Activated CD4-positive, alpha-beta T cell treated with anti-CD3 and anti-CD28 coated beads, Interleukin-2, amount 50 U/mL, for 24 hours (primary cell): ENCODE data around the gene CAPN9.
"Not testable (repeated sequence)": the region's sequence is repeated elsewhere in the genome, so short reads cannot be mapped to it uniquely, and the experiment has no call there.

Experiments used
- DNase-seq, 2 donors: peaks; one replicate each; pipeline ENCODE4 v3.0.0-alpha.2; 2020; ENCODE audit warnings: low read depth in 1 of 2, low spot score in 1 of 2

CAPN9 gene

DNA sequence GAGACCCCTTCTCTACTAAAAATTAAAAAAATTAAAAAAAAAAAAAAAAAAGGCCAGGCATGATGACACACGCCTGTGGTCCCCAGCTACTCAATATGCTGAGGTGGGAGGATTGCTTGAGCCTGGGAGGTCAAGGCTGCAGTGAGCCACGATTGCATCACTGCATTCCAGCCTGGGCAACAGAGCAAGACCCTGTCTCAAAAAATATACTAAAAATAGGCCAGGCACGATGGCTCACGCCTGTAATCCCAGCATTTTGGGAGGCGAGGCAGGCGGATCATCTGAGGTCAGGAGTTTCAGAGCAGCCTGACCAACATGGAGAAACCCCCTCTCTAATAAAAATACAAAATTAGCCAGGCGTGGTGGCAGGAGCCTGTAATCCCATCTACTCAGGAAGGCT, 98.0 kb downstream of the CAPN9 start:
- DNase-seq, result not testable (repeated sequence)

DNA sequence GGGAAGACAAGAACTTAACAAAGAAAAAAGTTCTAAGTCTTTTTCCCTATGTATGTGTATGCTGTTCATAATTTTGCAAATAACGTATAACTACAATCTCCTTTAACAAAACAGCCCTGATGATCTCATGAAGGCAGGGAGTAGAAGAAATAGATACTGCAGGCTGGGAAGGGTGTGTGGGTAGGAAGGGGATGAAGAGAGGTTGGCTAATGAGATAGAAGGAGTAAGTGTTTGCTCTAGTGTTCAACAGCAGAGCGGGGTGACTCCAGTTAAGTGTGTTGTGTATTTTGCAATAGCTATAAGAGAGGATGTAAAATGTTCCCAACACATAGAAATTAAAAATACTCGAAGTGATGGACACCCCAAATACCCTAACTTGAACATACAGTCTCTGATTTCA, 101.0 kb downstream of the CAPN9 start:
- no peak for DNase-seq

DNA sequence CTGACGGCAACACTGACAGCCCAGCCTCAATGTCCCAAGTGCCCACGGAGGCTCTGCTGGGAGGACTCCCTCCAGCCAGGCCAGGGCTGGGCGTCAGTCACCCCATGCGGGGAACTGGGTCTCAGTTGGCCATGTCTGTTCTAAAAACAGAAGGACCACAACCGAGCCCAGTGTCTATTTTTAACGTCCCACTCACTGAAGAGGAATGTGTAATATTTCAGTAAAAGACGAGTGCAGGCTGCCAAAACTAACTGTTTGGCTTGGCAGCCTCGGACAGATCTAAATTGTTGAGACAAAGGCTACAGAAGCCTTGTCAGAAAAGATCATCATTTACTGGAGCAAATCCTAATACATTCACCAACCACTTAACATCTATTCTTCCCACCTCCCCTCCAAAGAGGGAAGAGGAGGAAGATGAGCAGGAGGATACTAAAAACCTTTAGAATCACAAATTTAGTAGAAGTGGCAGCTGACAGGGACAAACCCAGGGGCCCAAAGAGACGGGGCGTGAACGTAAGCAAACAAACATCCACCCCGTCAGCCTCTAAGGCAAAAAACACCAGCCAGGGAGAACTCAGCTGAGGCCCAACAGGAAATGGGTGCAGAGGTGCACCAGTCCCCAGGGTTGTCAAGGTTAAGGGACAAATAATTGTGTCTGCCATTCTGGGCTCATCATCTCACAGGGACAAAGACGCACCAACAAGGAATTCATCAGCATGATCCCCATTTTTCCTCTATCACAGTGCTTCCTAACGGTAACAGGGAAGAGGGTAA, 102.5 kb downstream of the CAPN9 start:
- DNase-seq, result no peak

DNA sequence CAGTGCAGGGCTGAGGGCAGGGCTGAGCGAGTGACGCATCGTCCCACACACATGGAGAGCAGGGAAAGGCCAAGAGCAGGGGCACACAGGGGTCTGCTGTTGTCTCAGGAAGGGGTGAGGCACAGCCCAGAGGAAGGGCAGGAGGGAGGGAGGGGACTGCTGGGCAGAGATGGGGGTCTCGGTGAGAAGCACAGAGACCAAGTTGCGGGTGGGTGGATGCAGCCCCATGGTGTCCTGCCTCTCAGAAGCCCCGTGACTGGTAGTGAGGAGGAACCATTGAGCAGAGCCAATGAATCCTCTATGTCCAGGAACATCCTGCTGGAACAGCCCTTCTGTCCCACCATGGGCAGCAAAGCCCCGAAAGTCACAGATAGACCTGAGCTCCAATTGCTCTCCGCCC, 103.4 kb downstream of the CAPN9 start:
- no peak for DNase-seq

DNA sequence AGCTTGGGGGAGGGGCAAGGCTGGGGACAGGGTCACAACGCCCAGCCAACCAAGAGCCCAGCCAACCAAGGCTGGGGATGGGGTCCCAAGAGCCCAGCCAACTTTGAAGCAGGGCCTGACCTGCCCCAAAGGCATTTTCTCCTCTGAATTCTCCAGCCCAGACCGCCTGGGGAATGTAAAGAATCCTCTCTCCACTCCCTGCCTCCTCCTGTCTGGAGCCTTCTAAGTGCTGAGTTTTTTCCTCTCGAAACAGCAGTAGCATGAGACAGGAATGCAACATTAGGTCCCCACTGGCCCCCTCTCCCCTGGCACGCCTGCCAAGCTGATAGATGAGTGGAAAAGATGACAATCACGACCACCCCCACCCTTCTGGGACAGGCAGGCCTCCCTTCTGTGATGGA, 104.1 kb downstream of the CAPN9 start:
- no peak for DNase-seq
